ENCODE data around the gene LSM7. TPM values are rescaled to one million over a fixed set of nuclear protein-coding genes. Genes with fewer than 3 reads are reported as not detected.

LSM7 gene
- 253 and 374 TPM in 2 replicates for total RNA-seq

DNA sequence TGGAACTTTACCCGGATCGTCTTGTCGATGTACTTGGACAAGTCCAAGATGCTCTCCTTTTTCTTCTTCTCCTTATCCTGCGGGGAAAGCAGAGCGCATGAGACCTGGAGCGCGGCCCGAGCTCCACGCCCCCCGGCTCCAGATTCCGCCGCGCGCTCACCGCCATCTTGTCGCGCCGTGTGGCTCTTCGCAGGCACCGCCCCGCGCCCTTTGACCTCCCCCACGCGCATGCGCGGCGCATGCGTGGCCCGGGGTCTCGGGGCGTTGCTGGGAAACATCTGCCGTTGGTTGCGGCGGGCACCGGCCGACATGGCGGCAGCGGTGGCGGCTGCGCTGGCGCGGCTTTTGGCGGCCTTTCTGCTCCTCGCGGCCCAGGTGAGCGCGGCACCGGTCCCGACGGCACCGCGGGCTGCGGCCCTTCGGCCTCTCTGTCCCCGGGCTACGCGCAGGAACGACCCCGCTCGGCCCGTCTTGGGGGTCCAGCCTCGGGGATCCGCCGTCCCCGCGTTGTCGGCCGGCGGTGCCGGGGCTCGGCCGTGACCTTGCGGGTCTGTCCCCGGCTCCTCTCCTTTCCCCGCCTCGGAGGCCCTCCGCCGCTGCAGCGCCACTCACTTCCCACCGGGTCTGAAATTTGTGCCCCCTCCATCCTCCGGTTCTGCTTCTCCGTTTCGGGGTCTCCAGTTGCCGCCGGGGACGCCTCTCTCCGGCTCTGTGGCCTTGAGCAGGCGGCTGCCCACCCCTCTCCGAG lies at the start of gene LSM7, which contains the start of gene SPPL2B:
LSM7 (minus strand) TSS at position 186 of the 748 bp plus-strand sequence; CDS start at position 166, 20 bp downstream.
SPPL2B (plus strand) TSS at position 284 of the 748 bp plus-strand sequence; CDS start at position 310, 26 bp downstream.

DNA sequence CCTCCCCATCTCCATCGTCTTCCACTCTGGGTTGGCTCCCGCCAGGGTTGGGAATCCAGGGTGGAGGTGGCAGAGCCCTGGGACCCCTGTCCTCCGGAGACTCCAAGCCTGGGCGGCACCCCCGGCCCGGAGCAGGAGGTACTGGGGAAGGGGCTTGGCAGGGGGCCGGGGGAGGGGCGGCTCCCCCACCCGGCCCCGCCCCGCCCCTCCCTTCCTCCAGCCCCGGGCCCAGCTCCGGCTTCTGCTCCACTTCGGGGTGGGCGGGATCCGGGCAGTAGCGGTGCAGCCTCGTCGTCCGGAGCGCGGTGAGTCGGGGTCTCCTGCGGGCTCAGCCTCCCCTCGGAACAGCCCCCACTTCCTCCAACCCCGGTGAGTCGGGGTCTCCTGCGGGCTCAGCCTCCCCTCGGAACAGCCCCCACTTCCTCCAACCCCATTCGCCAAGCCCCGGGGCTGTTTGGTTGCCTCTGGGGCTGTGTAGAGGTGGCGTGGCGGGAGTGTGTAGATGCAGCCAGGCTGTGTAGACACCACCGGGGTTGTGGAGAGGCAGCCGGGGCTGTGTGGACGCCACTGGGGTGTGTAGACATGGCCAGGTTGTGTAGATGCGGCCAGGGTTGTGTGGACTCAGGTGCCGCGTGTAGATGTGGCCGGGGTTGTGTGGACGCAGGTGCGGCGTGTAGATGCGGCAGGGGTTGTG lies 31.8 kb upstream of the LSM7 start, which contains the start of gene TMPRSS9:
TMPRSS9 (plus strand) TSS at position 274 of the 694 bp plus-strand sequence. CDS start 29,521 bp downstream, outside the sequence.

DNA sequence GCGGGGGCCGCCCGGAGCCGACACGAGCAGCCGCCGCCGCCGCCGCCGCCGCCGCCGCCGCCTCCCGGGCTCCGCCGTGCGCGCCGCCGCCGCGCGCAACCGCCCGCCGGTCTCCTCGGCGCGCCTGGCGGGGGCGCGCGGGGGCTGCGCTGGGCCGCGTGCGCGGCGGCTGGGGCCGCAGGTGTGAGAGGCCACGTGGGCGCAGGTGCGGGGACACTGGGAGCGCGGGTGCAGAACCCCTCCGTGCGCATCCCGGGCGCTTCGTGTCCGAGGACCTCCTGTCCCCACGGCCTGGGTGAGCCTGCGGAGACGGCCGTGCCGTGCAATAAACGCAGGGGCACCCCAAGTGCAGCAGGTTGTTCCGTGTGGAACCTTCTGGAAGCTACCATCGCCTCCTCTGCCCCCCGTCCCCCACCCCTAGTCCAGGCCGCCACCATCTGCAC lies 20.3 kb downstream of the LSM7 start, which contains the start of gene LINGO3:
LINGO3 (minus strand) TSS at position 41 of the 443 bp plus-strand sequence. CDS start 16,378 bp downstream, outside the sequence.

DNA sequence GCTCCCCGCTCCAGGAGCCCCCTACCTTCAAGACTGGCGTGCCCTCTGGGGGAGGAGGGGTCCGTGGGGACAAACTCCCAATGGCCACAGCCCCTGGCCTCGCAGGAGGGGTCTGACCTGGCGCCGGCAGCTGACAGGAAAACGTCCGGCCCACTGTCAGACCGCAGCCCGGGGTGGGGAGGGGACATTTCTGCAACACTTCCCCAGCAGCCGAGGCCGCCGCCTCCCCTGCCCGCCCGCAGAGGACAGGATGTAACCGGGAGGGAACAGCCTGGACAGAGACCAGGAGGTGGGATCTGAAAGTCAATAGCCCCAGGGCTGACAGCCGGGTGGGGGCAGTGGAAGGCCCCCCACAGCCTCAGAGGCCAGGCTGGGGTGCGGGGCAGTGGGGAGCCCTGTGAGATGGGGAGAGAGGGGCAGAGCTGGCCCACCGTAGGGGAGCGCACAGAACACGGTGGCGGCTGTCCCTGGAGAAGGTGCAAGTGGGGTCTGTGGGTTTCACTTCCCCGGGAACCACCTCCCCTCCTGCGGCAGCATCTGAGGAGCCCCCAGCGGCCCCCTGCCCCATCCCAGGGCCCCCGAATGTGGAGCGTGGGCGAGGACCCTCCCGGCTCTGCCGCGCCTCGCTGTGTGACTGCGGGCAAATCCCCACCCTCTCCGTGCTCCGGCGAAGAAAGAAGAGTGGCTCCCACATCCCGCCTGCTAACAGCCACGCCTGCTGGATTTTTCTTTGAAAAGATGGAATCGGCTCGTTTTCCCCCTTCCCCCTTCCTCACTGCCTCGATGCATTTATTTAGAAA lies 46.1 kb downstream of the LSM7 start, which contains the start of gene PEAK3:
PEAK3 (minus strand) TSS at position 114 of the 800 bp plus-strand sequence. CDS start 1,244 bp downstream, outside the sequence.

Other genes starting within 250 kb of the LSM7 start
- gene MOB3A, start 232.3 kb downstream of the LSM7 start, total RNA-seq = 51.0 and 64.3 TPM in 2 replicates
- 0.20 and 0.25 TPM in 2 replicates for gene IZUMO4, start 231.7 kb downstream of the LSM7 start, total RNA-seq
- gene AP3D1, start 177.0 kb downstream of the LSM7 start, total RNA-seq = 113 and 121 TPM in 2 replicates
- gene DOT1L, start 164.7 kb downstream of the LSM7 start, total RNA-seq = 12.1 and 15.2 TPM in 2 replicates
- 60.6 and 70.9 TPM in 2 replicates for gene PLEKHJ1, start 92.3 kb downstream of the LSM7 start, total RNA-seq
- gene SF3A2, start 91.8 kb downstream of the LSM7 start, total RNA-seq = 37.7 and 47.2 TPM in 2 replicates
- gene AMH, start 79.3 kb downstream of the LSM7 start, total RNA-seq = 0.33 TPM in 1 of 2 replicates, not detected in the other
- gene JSRP1, start 72.2 kb downstream of the LSM7 start, total RNA-seq = not detected in 2 replicates
- gene PEAK3, start 46.4 kb downstream of the LSM7 start, total RNA-seq = not detected in 2 replicates
- not detected in 2 replicates for gene LINGO3, start 20.4 kb downstream of the LSM7 start, total RNA-seq
- gene SPPL2B, start 98 bp upstream of the LSM7 start, total RNA-seq = 23.5 and 33.2 TPM in 2 replicates
- gene TMPRSS9, start 31.7 kb upstream of the LSM7 start, total RNA-seq = not detected in 2 replicates
- 59.9 and 60.8 TPM in 2 replicates for gene TIMM13, start 99.0 kb upstream of the LSM7 start, total RNA-seq
- gene LMNB2, start 128.4 kb upstream of the LSM7 start, total RNA-seq = 174 and 185 TPM in 2 replicates
- gene GADD45B, start 147.5 kb upstream of the LSM7 start, total RNA-seq = 81.4 and 87.7 TPM in 2 replicates